CMK (cell line): Measurements from ENCODE around the gene DUS3L.
A peak's percentile ranks its signal among the peaks of the same experiment; 100 is the strongest.
"Not testable (repeated sequence)": the region's sequence is repeated elsewhere in the genome, so short reads cannot be mapped to it uniquely, and the experiment has no call there.

ENCODE experiments used
- DNase-seq: peaks from one replicate; pipeline ENCODE4 v3.0.0-alpha.2; 2010; ENCODE audit warnings: low read depth

The DUS3L gene

DNA sequence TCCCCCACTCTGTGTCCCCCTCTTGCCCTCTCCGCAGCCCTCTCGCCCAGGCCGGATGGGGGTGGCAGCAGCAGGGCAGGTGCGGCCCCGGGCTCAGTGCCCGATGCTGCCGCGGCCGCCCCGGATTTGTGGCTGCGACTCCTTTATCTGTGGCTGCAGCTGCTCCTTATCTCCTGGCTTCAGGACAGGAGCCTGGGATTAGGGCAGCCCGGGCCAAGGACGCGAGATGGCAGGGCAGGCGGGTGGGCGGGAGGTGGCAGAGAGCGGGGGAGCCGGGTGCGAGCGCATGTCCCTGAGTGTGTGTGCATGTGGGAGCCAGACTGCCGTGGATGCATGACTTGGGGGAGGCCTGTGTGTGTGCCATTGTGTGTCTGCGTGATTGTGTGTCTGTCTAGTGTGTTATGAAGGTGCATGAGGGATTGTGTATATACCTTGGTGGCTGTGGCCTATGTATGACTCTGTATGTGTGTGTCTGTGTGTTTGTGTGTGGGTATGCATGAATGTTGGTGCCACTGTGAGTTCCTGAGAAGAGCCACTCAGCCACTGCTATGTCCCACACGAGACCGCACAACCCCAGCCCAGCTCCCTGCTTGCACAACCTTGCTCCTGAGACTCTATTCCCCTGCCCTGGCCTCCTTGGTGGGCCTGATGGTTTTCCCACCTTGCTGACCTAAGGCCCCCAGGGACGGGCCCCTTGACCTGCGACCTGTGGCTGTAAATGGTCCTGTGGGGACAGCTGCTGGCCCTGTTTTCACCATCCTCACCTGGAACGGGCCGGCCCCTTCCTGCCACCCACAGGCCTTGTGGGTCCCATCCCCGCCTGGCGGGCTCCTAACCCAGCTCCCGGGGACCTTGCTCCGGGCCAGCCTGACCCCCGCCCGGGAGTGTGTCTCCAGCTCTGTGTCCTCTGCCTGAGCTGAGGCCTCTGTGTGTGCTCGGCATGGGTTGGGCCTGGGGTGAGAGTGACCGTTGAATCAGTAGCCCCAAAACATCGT lies 8.6 kb upstream of the DUS3L start:
- DNase-seq, result peak; percentile 94

DNA sequence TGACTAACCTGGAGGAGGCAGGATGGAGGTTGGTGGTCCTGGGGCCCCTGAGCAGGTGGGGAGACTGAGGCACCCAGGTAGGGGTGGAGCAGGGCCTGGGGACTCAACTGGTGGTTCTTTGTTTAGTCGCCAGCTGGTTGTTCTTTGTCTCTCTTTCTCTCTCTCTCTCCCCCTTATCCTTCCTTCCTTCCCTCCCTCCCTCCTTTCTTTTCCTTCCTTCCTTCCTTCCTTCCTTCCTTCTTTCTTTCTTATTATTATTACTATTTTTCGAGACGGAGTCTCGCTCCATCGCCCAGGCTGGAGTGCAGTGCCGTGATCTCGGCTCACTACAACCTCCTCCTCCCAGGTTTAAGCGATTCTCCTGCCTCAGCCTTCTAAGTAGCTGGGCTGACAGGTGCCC lies 7.3 kb upstream of the DUS3L start:
- DNase-seq, result no peak

DNA sequence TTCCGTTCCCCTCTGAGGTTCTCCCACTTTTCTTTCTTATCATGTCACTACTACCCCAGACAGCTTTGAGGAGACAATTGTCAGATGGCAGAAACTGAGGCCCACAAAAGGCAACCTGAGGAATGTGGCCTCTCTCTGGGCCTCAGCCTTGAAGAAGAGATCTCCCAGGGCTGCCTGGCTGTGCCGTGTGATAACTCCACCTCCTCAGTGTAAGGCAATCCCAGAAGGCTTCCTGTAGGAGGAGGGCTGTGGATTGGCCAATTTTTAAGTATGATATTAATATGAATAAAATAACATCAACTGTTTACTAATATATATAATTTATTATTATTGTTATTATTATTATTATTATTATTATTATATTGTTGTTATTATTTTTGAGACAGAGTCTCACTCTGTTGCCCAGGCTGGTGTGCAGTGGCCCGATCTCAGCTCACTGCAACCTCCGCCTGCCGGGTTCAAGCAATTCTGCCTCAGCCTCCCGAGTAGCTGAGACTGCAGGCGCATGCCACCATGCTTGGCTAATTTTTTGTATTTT lies 4.5 kb upstream of the DUS3L start:
- DNase-seq, result no peak

DNA sequence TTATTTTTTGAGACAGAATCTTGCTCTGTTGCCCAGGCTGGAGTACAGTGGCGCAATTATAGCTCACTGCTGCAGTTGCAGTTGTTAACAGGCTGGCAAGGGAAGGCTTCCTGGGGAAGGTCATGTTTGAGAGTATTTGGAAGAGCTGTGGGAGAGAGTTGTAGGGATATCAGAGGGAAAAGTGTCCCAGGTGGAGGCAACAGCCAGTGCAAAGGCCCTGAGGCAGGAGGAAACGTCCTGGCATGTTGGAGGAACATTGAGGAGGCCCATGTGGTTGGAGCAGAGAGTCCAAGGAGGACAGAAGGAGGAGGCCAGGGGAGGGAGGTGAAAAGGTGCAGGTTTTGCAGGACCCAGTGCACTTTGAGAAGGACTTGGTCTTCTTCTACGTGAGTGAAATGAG lies 2.2 kb upstream of the DUS3L start:
- DNase-seq, result no peak

DNA sequence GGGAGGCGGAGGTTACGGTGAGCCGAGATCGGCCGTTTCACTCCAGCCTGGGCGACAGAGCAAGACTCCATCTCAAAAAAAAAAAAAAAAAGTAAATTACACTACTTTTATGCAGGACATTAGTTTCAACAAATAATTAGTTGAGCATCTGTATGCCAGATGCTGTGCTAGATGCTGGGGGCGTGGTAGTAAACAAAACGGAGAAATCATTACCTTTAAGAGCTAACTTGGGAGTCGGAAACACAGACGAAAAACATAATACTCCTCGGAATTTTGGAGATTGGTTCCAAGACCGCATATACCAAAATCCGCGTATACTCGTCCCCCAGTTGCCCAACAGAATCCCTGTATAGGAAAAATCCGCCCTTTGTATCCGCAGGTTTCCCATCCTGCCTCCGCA lies 1.3 kb upstream of the DUS3L start:
- DNase-seq, result no peak

DNA sequence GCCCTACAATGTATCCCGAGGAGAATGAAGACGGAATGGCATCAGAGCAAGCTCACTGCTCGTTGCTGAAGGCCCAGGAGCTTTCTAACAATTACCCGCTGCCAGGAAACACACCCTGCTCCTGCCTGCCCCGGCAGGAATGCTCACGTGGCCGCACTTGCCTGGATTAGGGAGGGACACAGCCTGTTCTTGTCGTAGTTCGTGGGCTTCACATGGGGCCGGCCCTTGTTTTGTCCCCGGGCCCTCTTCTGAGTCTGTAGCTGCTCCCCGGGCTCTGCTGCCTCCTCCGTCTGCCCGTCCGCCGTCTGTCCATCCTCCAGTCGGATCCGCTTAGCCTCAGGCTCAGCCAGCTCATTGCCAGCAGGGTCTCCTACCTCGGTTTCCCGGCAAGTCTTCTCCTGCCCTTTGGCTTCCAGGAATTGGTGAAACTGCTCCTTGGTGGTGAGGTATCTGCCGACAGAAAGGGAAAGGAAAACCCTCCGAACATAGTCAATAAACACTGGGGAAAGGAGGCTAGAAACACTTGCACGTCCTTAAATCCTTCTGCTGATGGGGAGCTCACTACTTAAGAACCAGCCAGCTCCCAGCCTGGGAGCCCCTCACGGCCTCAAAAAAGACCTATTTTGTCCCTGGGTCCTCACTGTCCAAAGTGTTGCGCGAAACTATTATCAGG lies 941 bp downstream of the DUS3L start:
- no peak for DNase-seq

DNA sequence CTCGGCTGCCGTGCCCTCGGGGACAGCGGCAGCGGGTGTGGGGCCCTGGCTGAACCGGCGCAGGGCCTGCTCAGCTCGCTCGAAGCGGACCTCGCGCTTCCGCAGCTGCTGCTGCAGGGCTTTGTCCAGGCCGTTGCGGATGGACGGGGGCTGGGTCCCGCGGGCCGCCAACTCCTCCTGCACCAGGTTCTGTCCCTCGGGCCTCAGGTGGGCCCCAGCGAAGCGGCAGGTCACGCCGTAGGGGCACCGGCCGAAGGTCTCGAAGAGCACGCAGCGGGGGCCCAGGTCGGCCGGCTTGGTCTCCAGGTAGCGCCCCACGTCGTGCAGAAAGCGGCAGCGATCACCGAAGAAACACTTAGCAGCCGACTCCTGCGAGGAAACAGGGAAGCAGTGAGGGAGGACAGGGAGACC lies 1.6 kb downstream of the DUS3L start:
- no peak for DNase-seq

DNA sequence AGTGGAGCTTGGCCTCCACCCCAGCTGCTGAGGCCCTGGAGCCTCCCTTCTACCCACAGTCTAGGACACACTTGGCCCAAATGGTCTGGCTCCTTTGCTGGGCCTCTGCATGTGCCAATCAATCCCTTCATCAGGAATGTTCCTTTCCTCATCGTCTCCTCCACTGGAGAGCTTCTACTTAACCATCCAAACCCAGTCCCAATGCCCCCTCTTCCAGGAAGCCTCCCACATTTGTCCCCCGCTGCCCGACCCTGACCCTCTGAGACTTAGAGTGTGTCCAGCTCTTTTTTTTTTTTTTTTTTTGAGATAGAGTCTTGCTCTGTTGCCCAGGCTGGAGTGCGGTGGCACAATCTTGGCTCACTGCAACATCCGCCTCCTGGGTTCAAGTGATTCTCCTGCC lies 2.5 kb downstream of the DUS3L start:
- no peak for DNase-seq

DNA sequence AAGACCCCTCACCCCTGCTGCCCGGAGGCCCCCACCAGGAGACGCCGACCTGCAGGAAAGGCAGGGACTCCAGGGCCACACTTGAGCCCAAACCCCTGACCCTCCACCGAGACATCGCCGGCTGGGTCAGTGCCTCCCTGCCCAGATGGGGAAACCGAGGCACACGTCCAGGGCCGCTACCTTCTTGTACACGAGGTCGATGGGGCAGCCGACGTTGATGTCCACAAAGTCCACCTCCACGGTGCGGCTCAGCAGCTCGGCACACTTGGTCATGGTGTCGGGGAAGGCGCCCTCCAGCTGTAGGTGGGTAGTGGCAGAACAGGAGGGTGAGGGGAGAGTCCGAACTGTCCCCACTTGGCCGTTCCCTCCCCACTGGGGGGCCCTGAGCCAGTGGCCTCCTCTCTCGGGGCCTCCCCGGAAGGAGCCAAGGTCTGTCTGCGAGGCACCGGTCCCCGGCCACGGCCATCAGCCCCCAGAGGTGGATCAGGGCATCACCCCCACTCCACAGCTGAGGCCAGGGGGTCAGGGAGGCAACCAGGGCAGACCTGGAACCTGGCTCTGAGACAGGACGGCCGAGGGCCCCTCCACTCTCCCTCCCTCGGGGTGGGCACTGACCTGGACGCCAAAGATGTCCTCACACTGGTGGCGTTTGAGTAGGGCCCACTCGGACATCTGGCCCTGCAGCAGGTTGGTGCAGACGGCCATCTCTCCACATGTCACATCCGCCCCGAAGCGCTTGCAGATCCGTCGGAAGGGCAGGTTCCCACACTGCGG lies 3.4 kb downstream of the DUS3L start:
- no peak for DNase-seq

DNA sequence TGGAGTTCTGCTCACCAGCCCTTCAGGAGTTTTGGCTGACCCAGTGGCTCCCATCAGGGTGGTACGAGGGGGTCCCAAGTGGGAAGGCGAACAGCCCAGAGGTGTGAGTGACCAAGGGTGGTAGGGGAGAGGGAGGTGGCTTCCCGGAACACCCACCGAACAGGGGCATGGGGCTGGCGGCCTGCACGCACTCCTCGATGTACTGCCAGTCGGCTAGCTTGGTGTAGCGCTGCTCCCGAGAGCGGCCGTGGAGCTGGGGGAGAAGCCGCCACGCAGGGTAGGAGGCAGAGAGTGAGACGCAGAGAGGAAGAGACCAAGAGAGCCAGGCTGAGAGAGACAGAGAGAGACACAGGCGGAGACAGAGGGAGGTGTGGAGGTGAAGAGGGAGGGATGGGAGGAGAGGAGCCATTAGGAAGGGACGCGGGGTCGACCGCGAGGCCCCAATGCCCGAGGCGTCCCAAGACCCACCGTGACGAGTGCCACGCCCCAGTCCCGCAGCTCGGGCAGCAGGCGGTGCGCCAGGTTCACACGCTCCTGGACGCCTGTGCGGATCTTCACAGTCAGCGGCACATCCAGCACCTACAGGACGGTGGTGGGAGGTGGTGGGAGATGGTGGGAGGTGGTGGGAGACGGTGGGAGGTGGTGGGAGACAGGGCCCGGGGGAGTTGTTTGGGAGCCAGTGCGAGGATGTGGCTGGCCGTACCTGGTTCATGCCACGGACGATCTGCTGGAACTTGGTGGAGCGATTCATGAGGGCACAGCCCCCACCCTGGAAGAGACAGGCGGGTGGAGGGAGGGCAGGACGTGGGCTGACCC lies 4.2 kb downstream of the DUS3L start:
- no peak for DNase-seq

DNA sequence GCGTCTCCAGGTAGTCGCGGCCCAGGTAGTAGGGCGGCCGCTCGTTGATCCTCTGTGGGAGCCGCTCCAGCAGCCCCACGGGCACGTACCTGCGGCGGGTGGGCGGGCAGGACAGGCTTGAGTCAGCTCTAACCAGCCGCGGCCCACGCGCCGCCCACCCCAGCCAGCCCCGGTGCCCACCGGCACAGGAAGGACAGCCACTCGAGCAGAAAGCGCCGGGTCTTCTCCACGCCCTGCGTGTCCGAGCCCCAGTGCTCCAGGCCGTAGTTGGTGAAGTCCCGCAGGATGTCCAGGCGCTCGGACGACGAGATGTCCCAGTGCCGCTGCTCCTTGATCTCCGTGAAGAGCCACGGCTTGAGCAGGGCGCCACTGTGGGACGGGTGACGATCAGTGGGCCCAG lies 5.5 kb downstream of the DUS3L start:
- no peak for DNase-seq

DNA sequence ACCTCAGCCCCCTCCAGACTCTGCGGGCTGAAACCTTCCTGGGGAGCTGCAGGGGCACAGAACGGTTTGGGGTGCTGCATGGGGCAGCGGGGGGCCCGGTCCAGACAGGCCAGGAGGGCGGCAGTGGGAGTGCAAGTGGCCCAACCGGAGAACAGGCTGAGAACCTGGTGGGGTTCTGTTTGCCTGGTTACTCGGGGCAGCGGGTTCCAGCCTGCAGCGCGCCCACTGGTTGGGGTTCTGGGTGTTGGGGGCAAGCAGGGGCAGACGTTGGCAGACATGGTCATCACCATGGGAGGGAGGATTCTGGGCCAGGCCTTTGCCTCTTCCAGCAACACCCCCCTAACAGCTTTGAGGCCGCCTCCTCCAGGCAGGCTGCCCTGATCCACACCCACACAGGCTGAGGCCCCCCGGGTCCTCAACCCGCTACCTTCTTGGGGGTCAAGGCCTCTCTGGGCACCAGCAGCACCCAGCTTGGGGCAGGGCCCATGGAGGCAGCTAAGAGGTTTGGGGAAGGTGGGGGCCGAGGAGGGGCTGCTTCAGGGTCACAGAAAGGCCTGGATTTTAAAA lies 6.3 kb downstream of the DUS3L start, which contains the start of gene PRR22:
TSS of gene PRR22 (minus strand) at position 166 of the 567 bp plus-strand sequence. CDS start at position 80, 86 bp downstream.
- DNase-seq, result no peak

DNA sequence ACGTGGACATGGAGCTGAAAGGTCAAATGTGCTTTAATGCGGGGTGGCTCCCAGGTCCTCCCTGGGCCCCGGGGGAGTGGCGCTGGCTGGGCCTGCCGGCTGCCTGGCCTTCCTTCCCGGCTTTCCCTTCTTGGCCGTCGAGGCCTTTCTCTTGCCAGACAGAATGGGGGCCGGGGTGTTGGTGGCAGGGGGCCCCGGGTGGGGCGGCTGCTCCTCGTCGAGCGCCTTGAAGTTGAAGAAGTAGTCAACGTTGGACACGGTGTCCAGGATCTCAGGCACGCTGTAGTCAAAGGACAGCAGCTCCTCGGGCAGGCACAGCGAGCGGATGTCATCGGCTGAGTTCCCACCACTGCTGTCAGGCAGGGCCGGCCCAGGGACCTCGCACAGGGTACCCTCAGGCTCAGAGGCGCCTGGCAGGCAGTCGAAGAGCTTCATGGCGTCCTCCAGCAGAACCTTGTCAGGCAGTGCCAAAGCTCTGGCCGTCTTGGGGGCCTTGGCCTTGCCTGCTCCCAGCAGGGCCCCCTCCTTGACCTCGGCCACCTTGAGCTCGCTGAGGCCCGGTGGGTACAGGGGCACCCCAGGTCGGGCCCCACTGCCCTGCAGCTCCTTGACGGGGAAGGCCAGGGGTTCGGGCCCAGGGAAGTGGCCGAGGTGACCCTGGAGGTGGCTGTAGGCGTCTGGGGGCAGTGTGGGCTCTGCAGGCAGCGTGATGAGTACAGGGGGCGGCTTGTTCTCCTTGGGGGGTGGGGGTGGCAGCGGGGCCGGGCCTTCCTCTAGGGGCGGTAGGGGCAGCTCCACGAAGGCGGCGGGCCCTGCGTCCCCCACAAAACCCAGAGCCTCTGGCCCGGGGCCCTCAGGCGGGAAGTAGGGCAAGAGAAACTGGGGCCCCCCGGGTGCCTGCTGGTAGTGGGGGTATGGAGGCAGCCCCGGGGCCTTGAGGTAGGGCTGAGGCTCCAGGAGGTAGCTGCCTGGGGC lies 7.7 kb downstream of the DUS3L start:
- DNase-seq, result no peak

DNA sequence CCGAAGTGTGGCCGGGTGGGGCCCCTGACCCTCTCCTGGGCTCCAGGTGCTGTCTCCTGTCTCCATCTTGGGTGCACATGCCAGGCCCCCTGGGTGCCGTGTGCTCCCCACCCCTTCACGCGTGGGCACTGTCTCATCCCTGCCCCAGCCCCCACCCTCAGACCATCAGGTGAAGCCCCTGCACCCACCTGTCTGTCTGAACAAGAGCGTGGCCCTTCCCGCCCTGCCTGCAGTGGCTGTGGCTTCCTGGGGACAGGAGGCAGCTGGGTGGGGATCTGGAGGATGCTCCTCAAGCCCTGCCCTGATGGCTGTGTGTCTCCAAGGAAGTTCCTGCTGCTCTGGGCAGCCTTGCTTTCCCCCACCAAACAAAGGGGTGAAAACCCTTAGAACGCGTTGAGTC lies 8.6 kb downstream of the DUS3L start:
- DNase-seq, result no peak

DNA sequence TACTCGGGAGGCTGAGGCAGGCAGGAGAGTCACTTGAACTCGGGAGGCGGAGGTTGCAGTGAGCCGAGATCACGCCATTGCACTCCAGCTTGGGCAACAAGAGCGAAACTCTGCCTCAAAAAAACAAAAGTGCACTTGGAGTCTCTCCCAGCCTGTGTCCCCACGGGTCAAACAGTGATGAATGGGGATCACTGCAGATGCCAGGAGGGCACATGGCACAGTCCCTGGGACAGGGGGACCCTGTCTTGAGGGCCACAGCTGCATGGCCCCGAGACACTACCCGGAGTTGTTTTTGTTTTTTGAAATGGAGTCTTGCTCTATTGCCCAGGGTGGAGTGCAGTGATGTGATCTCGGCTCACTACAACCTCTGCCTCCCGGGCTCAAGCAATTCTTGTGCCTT lies 10.0 kb downstream of the DUS3L start:
- not testable (repeated sequence) for DNase-seq

DNA sequence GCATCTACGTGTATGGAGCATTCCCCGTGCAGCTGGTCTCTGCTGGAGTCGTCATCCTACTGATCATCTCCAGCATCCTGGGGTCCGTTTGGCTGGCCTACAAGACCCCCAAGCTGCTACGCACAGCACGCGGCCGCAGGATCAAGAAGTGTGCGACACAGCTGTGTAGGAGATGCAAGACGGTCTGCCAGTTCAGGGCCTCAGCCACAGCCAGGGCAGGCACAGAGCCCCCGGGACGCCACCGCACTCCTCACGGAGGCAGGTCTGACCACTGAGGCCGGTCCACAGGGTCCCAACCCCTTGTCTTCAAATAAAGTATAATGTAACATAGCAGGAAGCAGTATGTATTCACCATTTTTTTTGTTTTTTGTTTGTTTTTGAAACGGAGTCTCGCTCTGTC lies 12.6 kb downstream of the DUS3L start:
- DNase-seq, result no peak

DNA sequence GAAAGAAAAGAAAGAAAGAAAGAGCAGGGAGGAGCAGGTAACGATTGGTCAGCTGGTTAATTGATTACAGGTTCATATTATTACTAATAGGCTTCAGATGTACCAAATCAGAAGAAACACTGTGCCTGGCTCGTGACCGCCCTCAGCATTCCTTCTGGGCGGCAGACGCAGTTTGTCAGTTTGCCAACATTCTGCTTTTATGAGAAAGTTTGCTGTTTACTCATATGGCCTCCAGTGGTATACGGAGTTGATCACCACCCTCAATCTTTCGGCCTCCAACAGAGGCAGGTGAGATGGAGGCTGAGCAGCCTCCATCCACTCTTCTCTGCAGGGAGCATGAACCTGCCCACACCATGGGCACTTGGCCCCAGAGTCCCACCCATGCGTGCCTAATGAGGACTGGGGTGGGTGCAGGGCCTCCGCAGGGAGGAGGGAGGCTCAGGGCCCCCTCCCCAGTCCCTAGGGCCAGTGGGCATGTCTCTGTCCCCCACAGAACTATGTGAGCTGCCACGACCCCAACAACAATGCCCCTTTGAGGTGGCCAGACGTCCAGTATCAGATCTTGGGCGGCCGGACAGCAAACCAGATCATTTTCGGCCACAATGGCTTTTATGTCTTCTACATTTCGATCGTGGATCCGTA lies 15.2 kb downstream of the DUS3L start:
- DNase-seq, result no peak

DNA sequence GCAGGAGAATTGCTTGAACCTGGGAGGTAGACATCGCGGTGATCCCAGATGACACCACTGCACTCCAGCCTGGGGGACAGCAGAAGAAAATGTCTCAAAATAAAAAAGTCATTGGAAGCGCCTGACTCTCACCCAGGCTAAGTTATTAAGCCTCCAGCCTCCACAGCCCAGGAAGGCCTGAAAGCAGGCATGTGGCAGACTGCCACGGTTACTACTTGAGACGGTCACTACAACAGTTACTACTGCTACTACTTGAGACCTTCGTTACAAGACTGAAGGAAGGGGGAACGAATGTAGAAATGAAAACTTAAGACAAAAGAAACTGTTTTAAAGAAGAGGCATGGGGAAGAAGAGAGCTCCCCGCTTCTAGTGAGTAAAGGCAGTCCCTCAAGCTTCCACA lies 16.0 kb downstream of the DUS3L start:
- no peak for DNase-seq

DNA sequence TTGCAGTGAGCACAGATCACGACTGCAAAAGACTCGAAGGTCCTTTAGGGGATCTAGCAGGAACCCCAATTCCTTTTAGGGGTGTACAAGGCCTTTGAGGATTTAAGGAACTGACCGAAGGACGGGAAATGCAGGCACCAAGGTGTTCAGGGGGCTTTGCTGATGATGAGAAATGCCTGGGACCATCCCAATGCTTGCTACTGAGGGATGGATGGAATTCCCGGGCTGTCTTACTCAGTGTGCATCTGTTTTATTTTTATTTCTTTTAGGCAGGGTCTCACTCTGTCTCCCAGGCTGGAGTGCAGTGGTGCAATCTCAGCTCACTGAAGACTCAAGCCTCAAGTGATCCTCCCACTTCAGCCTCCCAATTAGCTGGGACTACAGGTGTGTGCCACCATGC lies 17.7 kb downstream of the DUS3L start:
- no peak for DNase-seq
